Right renal cortex interstitium (tissue), 3 donors: ENCODE data around the gene TTLL11. TPM values are rescaled to one million over a fixed set of nuclear protein-coding genes. Genes with fewer than 3 reads are reported as not detected.
A peak's percentile ranks its signal among the peaks of the same experiment; 100 is the strongest.

Experiments used
- DNase-seq, 3 donors: peaks; one replicate each; pipeline ENCODE4 v3.0.0-alpha.2; 2013; ENCODE audit warnings: low read depth in 3 of 3, low spot score in 2 of 3
- polyA plus RNA-seq, 3 donors: library from polyadenylated mRNA; unstranded; fragments of 120-200 nt; gene quantifications; one replicate each; pipeline ENCODE4 v1.2.1, GENCODE V29; 2013; ENCODE audit not compliant: insufficient read length in 3 of 3

TTLL11 gene
- polyA plus RNA-seq, 3 donors = 6.0 to 6.7 (median 6.2) TPM

DNA sequence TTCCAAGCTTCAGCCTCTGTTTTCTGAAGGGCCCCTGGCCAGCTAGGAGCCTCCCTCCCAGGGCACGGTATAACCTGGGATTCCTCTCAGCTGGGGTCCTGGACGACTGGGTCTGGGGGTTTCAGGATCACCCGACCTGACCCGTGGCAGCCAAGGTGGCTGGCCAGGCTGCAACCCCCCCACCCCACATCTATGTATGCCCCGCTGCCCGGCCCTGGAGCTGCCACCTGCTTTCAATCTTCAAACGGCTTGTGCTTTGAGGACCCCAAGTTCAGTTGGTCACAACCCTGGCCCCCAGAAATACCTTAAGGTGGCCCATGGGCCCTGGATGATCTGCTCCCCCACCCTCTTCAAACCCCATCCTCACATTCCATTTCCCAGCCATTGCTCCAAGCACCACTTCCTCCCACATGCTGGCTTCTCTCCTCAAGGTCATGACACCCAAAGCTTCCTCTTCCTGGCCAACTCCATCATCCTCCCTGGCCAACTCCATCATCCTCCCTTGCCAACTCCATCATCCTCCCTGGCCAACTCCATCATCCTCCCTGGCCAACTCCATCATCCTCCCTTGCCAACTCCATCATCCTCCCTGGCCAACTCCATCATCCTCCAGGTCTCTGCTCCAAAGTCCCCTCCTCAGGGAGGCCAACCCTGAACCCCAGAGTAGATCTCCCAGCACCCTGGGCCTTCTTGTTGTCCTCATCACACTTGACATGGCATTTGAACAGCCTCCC is 17.2 kb upstream of the TTLL11 start:
- DNase-seq = no peak

DNA sequence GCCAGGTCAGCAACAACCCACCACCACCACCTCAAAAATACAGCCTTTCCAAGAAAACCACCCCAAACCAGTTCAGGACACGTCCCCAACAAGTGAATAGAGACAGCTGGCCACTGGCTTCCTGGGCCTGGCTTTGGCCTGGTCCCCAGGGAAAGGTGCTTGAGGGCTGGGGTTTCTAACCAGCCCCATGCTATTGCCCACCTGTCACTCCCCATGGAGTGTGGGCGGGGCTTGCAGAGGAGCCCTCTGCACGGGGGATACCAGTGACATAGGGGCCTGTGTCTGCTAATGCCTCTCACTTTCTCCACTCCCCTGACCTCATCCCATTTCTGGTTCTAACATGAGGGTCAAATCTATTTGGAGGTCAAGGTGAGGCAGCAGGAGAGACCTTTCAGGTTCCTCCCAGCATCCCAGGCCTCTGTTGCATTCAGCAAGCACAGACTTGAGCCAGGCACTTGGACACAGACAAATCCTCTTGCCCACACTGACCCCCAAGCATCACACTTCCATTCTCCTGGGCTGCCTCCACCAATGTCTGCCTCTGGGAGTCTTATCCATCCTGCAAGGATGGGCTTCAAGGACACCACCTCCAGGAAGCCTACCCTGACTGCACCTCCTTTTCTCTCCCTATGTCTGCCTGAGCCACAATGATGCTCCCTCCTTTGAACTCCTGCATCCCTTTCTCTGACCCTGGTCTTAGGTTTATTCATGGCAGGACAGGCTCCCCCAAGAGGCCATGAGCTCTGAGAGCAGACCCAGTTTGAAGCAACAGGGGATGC is 16.1 kb upstream of the TTLL11 start:
- DNase-seq = no peak

DNA sequence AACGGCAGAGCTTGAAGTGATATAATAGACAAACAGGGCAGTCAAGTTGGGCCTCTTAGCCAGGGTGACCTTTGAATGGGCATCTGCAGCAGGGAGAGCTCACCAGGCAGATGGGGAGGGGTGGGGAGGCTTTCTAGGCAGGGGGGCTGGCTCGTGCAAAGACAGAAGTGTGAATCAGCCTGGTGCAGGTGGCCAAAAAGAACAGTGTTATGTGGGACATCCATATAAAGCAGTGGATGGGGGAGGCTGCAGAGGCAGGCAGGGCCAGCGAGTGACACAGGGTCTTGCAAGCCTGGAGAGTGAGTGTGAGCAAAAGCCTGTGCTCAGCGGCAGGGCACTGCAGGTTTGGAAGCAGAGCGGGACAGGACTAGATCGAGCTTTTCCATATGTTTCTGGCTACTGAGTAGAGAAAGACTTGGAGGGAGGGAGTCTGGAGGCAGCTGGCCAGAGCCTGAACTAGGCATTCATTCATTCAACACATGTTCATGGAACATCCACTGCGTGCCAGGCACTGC is 14.2 kb upstream of the TTLL11 start:
- no peak for DNase-seq

DNA sequence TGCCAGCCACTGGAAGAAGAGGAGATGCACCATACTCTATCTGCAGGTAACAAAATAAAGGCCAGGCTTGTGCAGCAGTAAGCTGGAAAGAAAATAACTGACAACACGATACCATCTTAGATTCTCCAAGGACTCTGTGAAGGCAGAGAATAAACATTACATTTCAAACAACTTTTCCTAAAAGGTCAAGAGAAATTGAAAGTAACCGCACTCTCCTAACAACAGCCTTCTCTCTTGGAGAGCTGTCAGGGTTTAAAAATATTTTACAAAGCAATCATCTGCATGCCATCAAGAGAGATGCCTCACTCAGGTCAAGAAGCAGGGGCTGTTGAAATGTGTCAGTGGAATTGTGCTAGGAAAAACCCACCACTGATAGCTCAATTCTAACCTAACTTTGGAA is 13.5 kb upstream of the TTLL11 start:
- DNase-seq = no peak

DNA sequence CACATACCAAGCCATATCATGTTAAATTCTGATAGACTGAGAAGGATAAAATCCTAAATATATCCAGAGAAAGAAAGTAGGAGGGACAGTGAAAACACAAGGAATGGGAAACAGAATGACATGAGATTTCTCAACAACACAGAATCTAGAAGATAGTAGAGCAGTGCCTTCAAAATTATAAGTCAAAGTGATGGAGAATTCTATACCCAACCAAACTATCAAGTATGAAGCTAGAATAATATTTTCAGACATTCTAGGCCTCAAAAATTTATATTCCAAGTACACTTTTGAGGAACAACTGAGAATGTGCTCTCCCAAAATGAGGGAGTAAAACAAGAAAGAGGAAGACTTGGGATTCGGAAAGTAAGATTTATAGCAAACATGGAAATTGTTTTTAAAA is 10.9 kb upstream of the TTLL11 start:
- DNase-seq = no peak

DNA sequence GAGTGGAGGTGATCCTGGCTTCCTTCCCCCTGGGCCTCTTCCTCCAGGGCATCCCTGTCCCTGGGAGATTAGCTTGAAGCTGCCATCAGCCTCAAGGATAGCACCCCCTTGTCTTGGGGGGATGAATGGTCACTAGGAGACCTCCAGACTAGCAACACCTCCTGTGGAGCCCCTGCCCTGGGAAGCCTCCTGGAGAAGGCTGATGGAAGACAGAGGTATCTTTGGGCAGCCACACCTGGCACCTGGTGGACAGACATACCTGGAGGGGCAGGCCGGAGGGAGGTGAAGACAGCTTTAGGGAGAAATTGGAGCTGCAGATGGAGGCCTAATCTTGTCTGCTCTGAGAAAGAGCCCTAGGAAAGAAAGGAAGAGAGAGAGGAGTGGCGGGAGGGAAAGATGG is 9.0 kb upstream of the TTLL11 start:
- DNase-seq = no peak

DNA sequence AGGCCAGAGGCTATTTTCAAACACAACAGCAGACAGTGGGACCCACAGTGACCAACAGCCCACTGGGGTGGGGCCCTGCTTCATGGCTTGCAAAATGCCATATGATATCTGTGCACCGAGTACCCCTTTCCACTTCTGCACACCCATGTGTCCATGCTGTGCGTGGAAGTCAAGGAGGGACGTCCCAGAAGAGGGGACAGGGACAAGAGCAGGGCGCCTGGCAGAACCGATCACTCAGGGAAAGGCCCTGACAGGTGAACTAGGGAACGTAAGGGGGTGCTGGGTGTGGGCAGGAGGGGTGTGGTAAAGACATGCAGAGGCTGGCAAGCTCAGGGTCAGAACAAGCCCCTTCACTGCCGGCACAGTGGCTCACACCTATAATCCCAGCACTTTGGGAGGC is 7.6 kb upstream of the TTLL11 start:
- DNase-seq = no peak

DNA sequence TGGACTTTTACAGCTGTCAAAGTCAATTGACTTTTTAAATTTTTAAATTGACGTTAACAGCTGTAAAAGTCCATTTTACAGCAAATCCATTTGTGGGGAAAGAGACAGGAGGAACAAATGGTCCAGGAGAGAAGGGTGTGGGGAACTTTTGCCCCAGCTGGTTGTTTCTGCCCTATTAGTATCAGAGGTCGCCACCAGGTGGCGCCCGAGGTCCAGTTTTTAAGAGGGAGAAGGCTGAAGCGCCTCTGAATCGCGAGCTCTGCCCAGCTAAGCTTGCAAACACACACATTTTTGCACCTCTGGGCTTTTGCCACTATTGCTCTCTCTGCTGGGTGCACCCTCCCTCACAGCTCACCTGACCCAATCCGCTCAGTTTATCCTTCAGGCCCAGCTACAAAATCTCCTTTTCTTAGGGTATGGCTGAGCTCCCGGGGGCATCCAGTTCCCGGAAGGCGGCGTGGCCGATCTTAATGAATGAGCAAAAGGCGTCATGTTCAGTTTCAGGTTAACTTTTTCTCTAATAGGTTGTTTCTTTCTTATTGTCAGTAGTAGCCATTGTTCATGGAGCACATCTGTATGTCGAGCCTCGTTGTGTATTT is 6.3 kb upstream of the TTLL11 start:
- peak; percentile 55 to 71 (median 60) for DNase-seq

DNA sequence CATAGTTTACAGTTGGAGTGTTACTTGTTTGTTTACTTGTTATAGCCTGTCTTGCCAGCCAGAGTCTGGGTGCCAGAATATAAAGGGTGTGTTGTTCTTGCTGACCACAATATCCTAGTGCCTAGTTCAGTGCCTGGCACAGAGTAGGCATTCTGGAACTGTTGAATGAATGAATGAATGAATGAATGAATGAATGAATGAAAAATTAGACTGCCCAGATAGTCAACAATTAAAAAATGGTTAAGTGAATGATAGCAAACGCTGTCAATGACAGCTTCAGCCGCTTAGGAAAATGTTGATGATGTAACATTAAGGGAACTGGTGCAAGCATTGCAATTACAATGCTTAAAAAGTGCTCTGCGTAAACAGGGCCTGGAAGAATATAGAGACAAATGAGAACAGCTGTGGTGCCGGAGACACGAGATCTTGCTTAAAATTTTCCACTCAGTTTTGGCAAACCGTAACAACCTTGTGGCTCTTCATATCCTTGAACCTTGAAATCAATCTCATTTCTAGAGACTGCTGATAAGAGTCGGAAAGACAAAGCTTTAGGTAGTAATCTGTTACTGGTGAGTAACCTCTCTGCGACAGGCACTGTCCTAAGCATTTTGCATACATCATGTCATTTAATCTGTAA is 4.7 kb upstream of the TTLL11 start:
- DNase-seq = no peak

DNA sequence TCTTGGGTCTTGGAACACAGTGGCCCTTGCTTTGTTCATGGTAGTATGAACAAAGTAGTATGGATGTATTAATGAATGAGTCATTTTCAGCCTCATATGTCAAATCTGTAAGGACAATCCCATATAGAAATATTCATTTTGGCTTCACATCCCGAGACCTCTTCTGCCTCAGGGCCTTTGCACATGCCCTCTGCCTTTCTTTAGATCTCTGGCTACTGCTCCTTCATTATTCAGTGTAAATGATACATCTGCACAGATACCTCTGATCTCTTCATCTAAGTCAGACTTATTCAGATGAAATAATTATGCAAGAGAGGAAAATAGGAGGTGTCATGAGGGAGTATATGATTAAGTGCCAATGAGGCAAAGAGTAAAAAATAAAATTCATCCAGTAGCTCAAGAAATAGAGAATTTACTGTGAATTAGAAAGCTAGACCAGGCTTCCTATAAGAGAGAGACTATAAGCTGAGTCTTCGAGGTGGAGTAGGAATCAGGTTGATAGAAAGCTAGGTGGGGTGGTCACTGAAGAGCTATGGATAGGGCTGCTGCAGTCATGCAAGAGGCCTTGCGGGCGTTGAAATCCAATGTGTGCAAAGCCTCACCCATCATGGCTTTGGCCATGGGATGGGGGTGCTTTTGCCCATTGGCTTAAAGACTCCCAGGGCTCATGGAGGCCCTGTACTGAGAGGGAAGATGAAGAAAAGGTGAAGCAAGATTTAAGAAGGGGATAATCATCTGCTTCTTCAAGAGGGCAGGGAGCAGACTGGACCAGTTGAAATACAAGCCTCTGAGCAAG is 3.7 kb upstream of the TTLL11 start:
- no peak for DNase-seq

DNA sequence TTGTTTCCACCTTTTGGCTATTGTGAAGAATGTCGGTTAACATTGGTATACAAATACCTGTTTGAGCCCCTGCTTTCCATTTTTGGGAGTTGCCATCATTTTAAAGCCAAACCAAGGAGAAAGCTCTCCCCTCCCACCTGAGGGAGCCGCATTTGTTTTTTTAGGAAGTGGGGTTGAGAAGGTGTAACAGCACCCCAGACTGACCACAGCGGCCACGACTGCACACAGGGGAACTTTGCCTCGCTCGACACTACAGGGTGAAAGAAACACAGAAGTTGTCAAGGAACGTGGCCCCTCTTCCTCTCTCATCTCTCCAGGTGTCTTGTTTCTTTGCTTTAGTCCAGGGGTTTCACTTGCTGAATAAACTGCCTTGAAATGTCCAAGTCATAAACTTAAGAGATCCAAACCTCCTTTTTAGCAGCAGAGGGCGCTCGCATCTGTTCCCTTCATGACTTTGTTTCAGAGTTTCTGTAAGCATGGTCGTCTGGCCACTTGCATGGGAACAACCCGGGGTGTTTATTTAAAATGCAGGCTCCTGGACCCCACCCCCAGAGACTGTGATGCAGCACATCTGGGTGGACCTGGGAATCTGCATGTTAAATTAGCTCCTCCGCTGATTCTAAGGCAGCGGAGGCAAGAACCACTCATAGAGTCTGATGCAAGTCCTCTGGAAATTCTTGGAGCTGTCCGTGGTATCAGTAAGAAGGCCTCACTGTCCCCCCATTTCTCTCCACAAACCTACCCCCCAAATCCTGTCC is 2.1 kb upstream of the TTLL11 start:
- DNase-seq = peak; percentile 43 to 52 (median 50)

DNA sequence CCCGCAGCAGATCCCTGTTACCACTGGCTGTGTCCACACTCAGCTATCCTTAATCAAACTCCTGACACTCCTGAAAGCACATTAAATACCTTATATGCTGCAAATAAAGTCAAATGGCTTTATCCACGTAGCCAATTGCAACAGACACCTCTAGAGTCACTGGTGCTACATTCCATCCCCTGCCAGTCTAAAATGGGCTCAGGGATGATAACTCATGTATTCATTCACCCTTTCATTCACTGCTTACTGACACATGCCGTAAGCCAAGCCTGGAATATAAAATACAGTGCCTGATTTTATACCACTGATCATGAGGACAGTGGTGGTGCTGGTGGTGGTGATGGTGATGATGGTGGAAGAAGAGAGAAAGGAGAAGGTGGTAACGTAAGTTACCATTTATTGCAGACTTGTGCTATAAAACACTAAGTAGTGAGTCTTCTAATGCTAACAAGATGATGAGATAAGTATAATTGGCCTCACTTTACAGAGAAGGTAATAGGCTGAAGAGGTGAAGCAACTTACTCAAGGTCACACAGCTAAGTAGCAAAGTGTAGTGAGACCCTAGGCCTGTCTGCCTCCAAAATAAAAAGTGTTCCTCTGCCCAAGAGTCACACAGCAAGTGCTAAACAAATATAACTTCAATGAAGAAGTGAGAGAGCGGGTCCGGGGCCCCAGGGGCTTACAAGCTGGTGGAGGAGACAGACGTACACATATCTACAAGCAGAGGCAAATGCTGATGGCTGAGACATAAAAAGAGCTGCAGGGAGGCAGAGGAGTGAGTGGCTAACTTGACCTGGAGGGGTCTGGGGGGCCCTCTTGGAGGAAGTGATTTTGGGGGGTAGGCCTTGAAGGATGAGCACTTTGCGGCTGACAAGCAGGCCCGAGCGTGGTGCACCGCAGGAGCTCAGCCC is 1.2 kb downstream of the TTLL11 start:
- DNase-seq = no peak

DNA sequence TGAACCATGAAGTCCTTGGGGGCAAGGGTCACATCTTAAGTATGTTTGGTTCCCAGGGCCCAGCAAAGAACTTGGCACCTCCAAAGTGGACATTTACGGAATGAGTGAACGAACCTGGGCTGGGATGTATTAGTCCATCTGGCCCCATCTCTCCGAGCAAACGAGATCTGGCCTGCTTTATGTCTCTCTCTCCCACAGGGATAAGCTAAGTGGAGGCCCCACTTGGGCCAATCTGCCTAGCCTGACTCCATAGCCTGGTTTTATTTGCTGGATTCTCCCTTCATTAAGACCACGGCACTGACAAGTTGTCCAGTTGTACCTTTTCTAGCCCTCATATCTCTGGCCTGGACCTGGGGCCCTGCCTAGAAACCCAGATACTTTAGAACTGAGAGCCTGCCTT is 2.1 kb downstream of the TTLL11 start:
- DNase-seq = no peak

DNA sequence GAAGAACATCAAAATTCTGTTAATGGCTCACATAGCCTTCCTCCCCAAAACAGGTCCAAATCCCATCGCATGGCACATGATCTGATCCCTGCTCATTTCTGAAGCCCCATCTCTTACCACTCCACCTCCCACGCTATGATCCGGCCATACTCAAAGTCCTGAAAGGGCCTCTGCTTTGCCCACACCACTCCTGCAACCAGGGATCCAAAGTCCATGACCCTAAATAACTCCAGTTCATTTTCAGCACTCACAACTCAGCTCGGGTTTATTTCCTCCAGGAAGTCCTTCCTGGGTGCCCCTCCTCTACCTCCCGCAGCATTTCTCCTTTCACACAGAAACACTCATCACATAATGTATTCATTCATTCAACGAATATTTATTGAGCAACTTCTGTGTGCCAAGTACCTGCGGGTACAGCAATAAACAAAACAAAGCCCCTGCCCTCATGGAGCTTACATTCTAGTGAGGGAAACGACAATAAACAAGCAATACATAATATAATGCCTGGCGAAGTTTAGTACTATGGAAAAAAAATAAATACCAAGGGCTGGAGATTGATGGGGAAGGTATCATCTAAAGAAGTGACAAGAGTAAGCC is 2.7 kb downstream of the TTLL11 start:
- DNase-seq = no peak

DNA sequence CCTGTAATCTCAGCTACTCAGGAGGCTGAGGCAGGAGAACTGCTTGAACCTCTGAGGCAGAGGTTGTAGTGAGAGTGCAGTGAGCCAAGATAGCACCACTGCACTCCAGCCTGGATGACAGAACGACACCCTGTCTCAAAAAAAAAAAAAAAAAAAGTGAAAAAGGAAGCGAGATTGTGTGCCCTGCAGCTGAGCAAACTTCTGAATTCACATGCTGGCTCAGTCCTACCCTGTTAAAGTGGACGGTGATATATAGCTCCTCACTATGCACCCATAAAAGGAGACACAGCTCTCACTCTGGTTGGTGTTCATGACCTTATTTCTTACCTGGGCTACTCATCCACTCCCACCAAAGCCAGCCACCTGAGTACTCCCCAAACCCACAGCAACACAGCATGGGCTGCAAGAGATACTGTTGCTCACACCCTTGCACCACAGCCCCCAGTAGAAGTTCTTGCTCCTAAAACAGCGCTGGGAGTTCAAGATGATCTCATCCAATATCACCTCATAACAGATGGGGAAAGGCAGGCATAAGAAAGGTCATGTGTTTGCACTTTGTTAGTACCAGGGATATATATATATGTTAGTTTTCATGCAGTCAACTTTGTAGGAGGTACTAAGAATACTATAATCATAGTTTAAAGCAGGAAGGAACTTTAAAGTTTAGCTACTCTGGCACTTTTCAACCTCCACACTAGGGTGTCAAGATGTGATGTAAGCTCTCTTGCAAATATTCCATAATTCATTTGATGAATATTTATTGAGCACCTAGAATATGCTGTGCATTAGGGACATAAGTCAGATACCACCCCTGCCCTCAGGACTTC is 4.0 kb downstream of the TTLL11 start:
- no peak for DNase-seq

DNA sequence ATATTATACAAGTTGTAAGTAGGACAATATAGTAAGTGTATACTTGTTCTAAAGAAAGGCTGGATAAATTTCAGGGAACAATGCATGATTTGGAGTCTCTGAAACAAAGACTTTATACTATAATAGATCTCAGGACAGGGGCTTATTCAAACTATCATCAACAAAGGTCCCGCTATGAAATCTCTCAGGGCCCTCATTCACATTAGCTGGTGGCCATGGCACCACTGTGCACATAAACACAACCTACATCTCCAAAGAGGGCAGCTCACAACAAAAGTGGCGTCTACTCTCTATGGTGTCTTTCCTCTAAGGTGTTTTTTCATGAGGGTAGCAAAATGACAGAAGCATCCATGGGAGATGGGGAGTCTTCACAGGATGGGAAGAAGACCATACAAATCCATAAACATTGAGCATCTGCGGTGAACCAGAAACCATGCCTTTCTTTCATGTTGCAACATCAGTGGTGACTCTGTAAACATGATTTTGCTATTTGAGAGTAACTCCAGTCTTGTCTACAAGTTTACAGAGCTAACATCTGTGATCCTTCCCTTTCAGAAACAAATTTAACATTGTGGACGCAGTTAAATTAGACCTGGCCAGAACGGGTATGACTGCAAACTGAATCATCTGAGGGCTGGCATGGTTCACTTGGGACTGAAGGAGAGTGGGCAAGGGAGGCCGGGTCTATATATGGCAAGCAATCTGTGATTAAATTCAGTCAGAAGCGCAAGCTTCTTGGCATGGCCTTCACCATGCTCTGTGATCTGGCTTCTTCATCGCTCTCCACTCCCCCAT is 5.5 kb downstream of the TTLL11 start:
- no peak for DNase-seq

DNA sequence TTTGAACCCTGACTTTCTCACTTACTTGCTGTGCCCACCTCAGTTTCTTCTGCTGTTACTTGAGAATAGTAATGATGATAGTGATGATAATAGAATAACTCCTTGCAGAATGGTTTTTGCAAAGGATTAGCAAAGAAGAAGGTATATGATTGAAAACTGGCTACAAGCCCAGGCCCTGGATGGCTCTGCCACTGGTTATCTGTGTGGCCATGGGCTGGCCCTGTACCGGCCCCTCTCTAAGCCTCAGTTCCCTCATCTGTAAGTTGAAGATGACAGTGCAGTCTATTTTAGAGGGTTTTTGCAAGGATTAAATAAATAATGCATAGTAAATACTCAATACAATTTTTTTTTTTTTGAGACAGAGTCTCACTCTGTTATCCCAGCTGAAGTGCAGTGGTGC is 6.2 kb downstream of the TTLL11 start:
- no peak for DNase-seq
